GM18505 (cell line): ENCODE measurements around the gene CTNNA3.

ENCODE experiments used
- ATAC-seq: cut with Tn5 transposase; IDR thresholded peaks from one replicate; pipeline ENCODE4 v1.9.1; 2021; ENCODE audit not compliant: unreplicated experiment
- POLR2A ChIP-seq: IDR thresholded peaks from 4 replicates; pipeline ENCODE4 v1.6.1; 2011; ENCODE audit warnings: borderline replicate concordance; ENCODE audit not compliant: insufficient read depth, insufficient read length; ENCODE audit errors: extremely low read depth

Gene CTNNA3

GRCh38 chr10:66259836-66260235 lies 1436.2 kb downstream of the CTNNA3 start:
- ATAC-seq = no peak
- no peak for TF ChIP-seq POLR2A

- ATAC-seq = no peak
- TF ChIP-seq POLR2A = no peak
Measured at GRCh38 chr10:66258693-66259092, 1437.3 kb downstream of the CTNNA3 start.

GRCh38 chr10:66257801-66258200 lies 1438.2 kb downstream of the CTNNA3 start:
- no peak for TF ChIP-seq POLR2A

GRCh38 chr10:66252986-66253385 lies 1443.0 kb downstream of the CTNNA3 start:
- ATAC-seq = no peak
- TF ChIP-seq POLR2A = no peak

More at GRCh38 chr10:66257801-66258200, 1438.2 kb downstream of the CTNNA3 start:
- no peak for ATAC-seq

GRCh38 chr10:66246177-66246576 lies 1449.8 kb downstream of the CTNNA3 start:
- TF ChIP-seq POLR2A = no peak

GRCh38 chr10:66244953-66245352 lies 1451.0 kb downstream of the CTNNA3 start:
- TF ChIP-seq POLR2A = no peak
- no peak for ATAC-seq

More at GRCh38 chr10:66246177-66246576, 1449.8 kb downstream of the CTNNA3 start:
- ATAC-seq = no peak

GRCh38 chr10:66242885-66243284 lies 1453.1 kb downstream of the CTNNA3 start:
- ATAC-seq = no peak
- TF ChIP-seq POLR2A = no peak

- ATAC-seq = no peak
- TF ChIP-seq POLR2A = no peak
Measured at GRCh38 chr10:66239062-66239461, 1456.9 kb downstream of the CTNNA3 start.

- TF ChIP-seq POLR2A = no peak
- ATAC-seq = no peak
Measured at GRCh38 chr10:66238343-66238742, 1457.7 kb downstream of the CTNNA3 start.

- ATAC-seq = no peak
- no peak for TF ChIP-seq POLR2A
Measured at GRCh38 chr10:66234872-66235271, 1461.1 kb downstream of the CTNNA3 start.

GRCh38 chr10:66228887-66229286 lies 1467.1 kb downstream of the CTNNA3 start:
- TF ChIP-seq POLR2A = no peak

GRCh38 chr10:66223656-66224055 lies 1472.3 kb downstream of the CTNNA3 start:
- ATAC-seq = no peak
- no peak for TF ChIP-seq POLR2A

More at GRCh38 chr10:66228887-66229286, 1467.1 kb downstream of the CTNNA3 start:
- ATAC-seq = no peak

- no peak for TF ChIP-seq POLR2A
- no peak for ATAC-seq
Measured at GRCh38 chr10:66222462-66223046, 1473.4 kb downstream of the CTNNA3 start.

- no peak for ATAC-seq
- no peak for TF ChIP-seq POLR2A
Measured at GRCh38 chr10:66218981-66219587, 1476.9 kb downstream of the CTNNA3 start.
